ENCODE results near the gene MED13L. TPM values are rescaled to one million over a fixed set of nuclear protein-coding genes. Genes with fewer than 3 reads are reported as not detected.

MED13L gene
- total RNA-seq, 1 donor from 2014 or later = 147 TPM

- DNase-seq (no peak), ATAC-seq (no peak)
- H3K27me3 ChIP-seq = no peaks in the 10 kb centered on the region
- no peak for TF ChIP-seq CTCF (IDR thresholded peaks at IDR 0.05)
- H3K36me3 ChIP-seq = peaks cover 52% of the 10 kb centered on the region
- no peak overlapping the region for H3K27ac ChIP-seq
- H3K4me3 ChIP-seq = no peak overlapping the region
- intact Hi-C loops (cut with DNase I) = no loop called here
- H3K4me1 ChIP-seq = peaks cover 5% of the 10 kb centered on the region
- no peaks in the 10 kb centered on the region for H3K9me3 ChIP-seq
These were observed 277.2 kb downstream of the MED13L start for GRCh38 chr12:116000252-116000651.

- H3K4me1 ChIP-seq = peaks cover 5% of the 10 kb centered on the region
- no peaks in the 10 kb centered on the region for H3K9me3 ChIP-seq
- H3K27ac ChIP-seq = no peak overlapping the region
- intact Hi-C loops (cut with DNase I) = no loop called here
- ATAC-seq = no peak
- H3K36me3 ChIP-seq = peaks cover 52% of the 10 kb centered on the region
- DNase-seq = no peak
- no peak overlapping the region for H3K4me3 ChIP-seq
- no peak for TF ChIP-seq CTCF (IDR thresholded peaks at IDR 0.05)
- no peaks in the 10 kb centered on the region for H3K27me3 ChIP-seq
These were observed 277.9 kb downstream of the MED13L start for GRCh38 chr12:115999582-115999981.

GRCh38 chr12:115998794-115999478 is 278.6 kb downstream of the MED13L start:
- ATAC-seq (no peak), DNase-seq (no peak)
- intact Hi-C loops (cut with DNase I) = no loop called here
- no peak for TF ChIP-seq CTCF (IDR thresholded peaks at IDR 0.05)
- Histone ChIP-seq H3K27me3 (no peaks in the 10 kb centered on the region), H3K36me3 (peaks cover 58% of the 10 kb centered on the region), H3K9me3 (no peaks in the 10 kb centered on the region), H3K4me3 (no peak overlapping the region), H3K4me1 (peaks cover 5% of the 10 kb centered on the region), H3K27ac (no peak overlapping the region)

DNA sequence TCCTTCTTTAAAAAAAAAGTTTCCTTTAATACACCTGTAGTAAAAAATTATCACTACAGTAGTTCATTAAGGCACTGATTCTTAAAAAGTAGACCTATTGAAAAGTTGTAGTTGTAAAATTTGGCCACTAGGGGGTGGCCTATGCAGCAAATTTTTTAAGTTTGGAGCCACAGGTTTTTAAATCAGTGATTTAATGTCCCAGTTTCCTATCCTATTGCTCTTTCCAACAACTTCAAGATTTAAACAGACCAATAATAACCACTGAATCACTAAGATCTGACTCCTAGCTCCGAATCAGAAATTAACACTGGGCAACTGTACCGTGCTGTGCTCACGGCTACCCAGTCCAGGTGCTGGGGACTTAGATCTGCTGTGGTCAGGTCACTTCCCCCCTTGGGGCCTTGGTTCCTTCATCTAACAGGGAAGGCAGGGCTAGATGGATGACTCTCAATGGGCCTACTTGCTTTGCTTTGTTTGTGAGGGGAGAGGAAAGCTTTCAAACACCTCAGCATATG is 279.3 kb downstream of the MED13L start:
- ATAC-seq = peak; percentile 68

GRCh38 chr12:115993737-115994136 is 283.8 kb downstream of the MED13L start:
- DNase-seq = no peak
- ATAC-seq = no peak
- H3K27ac ChIP-seq = no peak overlapping the region
- intact Hi-C loops (cut with DNase I) = no loop called here
- H3K27me3 ChIP-seq = no peaks in the 10 kb centered on the region
- no peaks in the 10 kb centered on the region for H3K9me3 ChIP-seq
- peaks cover 76% of the 10 kb centered on the region for H3K36me3 ChIP-seq
- peaks cover 5% of the 10 kb centered on the region for H3K4me1 ChIP-seq
- no peak for TF ChIP-seq CTCF (IDR thresholded peaks at IDR 0.05)
- no peak overlapping the region for H3K4me3 ChIP-seq

More for the DNA sequence above, 279.3 kb downstream of the MED13L start:
- H3K4me3 ChIP-seq = no peak overlapping the region
- H3K4me1 ChIP-seq = peaks cover 5% of the 10 kb centered on the region
- H3K36me3 ChIP-seq = peaks cover 63% of the 10 kb centered on the region
- no peak overlapping the region for H3K27ac ChIP-seq
- peak; percentile 88 for TF ChIP-seq CTCF (IDR thresholded peaks at IDR 0.05)
- H3K9me3 ChIP-seq = no peaks in the 10 kb centered on the region
- no peak for DNase-seq
- no peaks in the 10 kb centered on the region for H3K27me3 ChIP-seq
- intact Hi-C loops (cut with DNase I) = no loop called here
